Esophagus muscularis mucosa (tissue), 3 donors: ENCODE measurements around the gene ARHGAP4.

Experiments used
- POLR2A ChIP-seq: fragments of 450-650 bp; IDR thresholded peaks from one replicate; pipeline ENCODE4 v1.6.1; 2017; ENCODE audit warnings: antibody characterized with exemption, moderate library complexity, mild to moderate bottlenecking, low read depth
- POLR2AphosphoS5 ChIP-seq, 2 donors: sonication (generic); formaldehyde crosslinking; IDR thresholded peaks; one replicate each; pipeline ENCODE4 v1.6.1; 2017; ENCODE audit warnings: antibody characterized with exemption in 2 of 2
- TF ChIP-seq, protein P1 (sequence below), 3 experiments: fragments of 200-600 bp in 2 of 3; fragments of 450-650 bp in 1 of 3; sonication (generic) in 2 of 3; IDR thresholded peaks; one replicate each; pipeline ENCODE4 v1.5.1; 2017 to 2019; ENCODE audit warnings: antibody characterized with exemption in 3 of 3, mild to moderate bottlenecking in 2 of 3, moderate library complexity in 1 of 3

DNA sequence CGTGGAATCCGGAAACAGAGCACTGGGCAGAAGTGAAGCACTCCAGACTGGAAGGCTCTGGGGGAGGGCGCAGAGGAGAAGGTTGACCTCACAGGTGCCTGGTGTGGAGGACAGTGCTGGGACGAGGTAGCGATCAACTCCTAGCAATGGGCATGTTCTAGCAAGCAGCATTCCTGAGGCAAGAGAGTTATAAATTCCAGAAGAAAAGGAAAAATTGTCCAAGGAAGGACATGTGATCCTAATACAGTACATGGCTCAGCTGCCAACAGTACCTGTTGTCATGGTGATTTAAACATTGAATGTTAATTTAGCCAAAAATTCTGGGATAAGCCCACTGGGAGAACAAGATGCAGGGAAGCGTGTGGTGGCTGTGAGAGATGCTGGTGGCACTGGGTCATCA lies 8.2 kb downstream of the ARHGAP4 start:
- TF ChIP-seq POLR2A = no peak
- TF ChIP-seq, protein P1, sequence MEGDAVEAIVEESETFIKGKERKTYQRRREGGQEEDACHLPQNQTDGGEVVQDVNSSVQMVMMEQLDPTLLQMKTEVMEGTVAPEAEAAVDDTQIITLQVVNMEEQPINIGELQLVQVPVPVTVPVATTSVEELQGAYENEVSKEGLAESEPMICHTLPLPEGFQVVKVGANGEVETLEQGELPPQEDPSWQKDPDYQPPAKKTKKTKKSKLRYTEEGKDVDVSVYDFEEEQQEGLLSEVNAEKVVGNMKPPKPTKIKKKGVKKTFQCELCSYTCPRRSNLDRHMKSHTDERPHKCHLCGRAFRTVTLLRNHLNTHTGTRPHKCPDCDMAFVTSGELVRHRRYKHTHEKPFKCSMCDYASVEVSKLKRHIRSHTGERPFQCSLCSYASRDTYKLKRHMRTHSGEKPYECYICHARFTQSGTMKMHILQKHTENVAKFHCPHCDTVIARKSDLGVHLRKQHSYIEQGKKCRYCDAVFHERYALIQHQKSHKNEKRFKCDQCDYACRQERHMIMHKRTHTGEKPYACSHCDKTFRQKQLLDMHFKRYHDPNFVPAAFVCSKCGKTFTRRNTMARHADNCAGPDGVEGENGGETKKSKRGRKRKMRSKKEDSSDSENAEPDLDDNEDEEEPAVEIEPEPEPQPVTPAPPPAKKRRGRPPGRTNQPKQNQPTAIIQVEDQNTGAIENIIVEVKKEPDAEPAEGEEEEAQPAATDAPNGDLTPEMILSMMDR (IDR thresholded peaks at IDR 0.05) = no peak
- no peak for TF ChIP-seq POLR2AphosphoS5 (IDR thresholded peaks at IDR 0.05)
